Measurements from ENCODE around the gene ADGRG6.

ADGRG6 gene

GRCh38 chr6:142374965-142375733 is 73.3 kb downstream of the ADGRG6 start:
- H3K9me3 ChIP-seq (ENCODE audit: control insufficient read depth, low read length) = no peaks in the 10 kb centered on the region
- no peak overlapping the region for H4K8ac ChIP-seq (ENCODE audit: low read length)
- no peak overlapping the region for H3K9ac ChIP-seq (ENCODE audit: low read length)
- H3K79me1 ChIP-seq (replicated peaks; ENCODE audit: low read length, poor library complexity, severe bottlenecking) = no peaks in the 10 kb centered on the region
- no peak overlapping the region for H3K14ac ChIP-seq (ENCODE audit: low read length in 2 of 2)
- no peak overlapping the region for H3K4me3 ChIP-seq (ENCODE audit: insufficient read depth in 1 of 2, low read depth in 1 of 2, low read length in 2 of 2)
- no peak overlapping the region for H4K91ac ChIP-seq (ENCODE audit: low read length)
- no peak overlapping the region for H2AFZ ChIP-seq (ENCODE audit: low read depth, low read length)
- H3K27me3 ChIP-seq (ENCODE audit: control insufficient read depth in 1 of 2, insufficient read depth in 1 of 2, low read length in 2 of 2) = no peaks in the 10 kb centered on the region
- H3K4me1 ChIP-seq (ENCODE audit: control insufficient read depth, insufficient read depth, low read depth, low read length) = peaks cover 3% of the 10 kb centered on the region
- no peak overlapping the region for H3K23ac ChIP-seq (ENCODE audit: low read length in 2 of 2)
- no peak overlapping the region for H3K18ac ChIP-seq (ENCODE audit: low read depth in 1 of 2, low read length in 2 of 2)
- no peak overlapping the region for H3K4ac ChIP-seq (ENCODE audit: low read depth in 1 of 2, low read length in 2 of 2)
- H2BK120ac ChIP-seq (ENCODE audit: low read depth, low read length) = no peak overlapping the region
- no peak overlapping the region for H3K4me2 ChIP-seq (ENCODE audit: low read length, poor library complexity, severe bottlenecking)
- no CpG with 5 or more reads among the region's 4 CpGs for WGBS
- H3K36me3 ChIP-seq (ENCODE audit: control insufficient read depth in 1 of 2, insufficient read depth in 2 of 2, low read depth in 1 of 2, low read length in 2 of 2) = no peaks in the 10 kb centered on the region
- peak overlapping the region; percentile 97 for H3K27ac ChIP-seq (ENCODE audit: low read length, poor library complexity, severe bottlenecking)
- no peak overlapping the region for H2AK5ac ChIP-seq (ENCODE audit: low read length, severe bottlenecking)
- H2BK15ac ChIP-seq (ENCODE audit: low read depth, poor library complexity, severe bottlenecking) = no peak overlapping the region
- H2BK12ac ChIP-seq (ENCODE audit: low read length in 2 of 2) = peak overlapping the region in 1 of 2 experiments; percentile 66
- DNase-seq = peak; percentile 83
- H2BK5ac ChIP-seq (ENCODE audit: low read depth, low read length, poor library complexity, severe bottlenecking) = peak overlapping the region; percentile 79

GRCh38 chr6:142376115-142376514 is 74.3 kb downstream of the ADGRG6 start:
- no peak overlapping the region for H2BK12ac ChIP-seq (ENCODE audit: low read length in 2 of 2)
- H2BK15ac ChIP-seq (ENCODE audit: low read depth, poor library complexity, severe bottlenecking) = no peak overlapping the region
- H3K9ac ChIP-seq (ENCODE audit: low read length) = no peak overlapping the region
- H3K79me1 ChIP-seq (replicated peaks; ENCODE audit: low read length, poor library complexity, severe bottlenecking) = no peaks in the 10 kb centered on the region
- no peaks in the 10 kb centered on the region for H3K36me3 ChIP-seq (ENCODE audit: control insufficient read depth in 1 of 2, insufficient read depth in 2 of 2, low read depth in 1 of 2, low read length in 2 of 2)
- H3K18ac ChIP-seq (ENCODE audit: low read depth in 1 of 2, low read length in 2 of 2) = no peak overlapping the region
- H4K91ac ChIP-seq (ENCODE audit: low read length) = no peak overlapping the region
- no peak overlapping the region for H2BK5ac ChIP-seq (ENCODE audit: low read depth, low read length, poor library complexity, severe bottlenecking)
- no peak overlapping the region for H3K4me3 ChIP-seq (ENCODE audit: insufficient read depth in 1 of 2, low read depth in 1 of 2, low read length in 2 of 2)
- no peak overlapping the region for H3K23ac ChIP-seq (ENCODE audit: low read length in 2 of 2)
- no peaks in the 10 kb centered on the region for H3K9me3 ChIP-seq (ENCODE audit: control insufficient read depth, low read length)
- H2BK120ac ChIP-seq (ENCODE audit: low read depth, low read length) = no peak overlapping the region
- no peak overlapping the region for H4K8ac ChIP-seq (ENCODE audit: low read length)
- no peak overlapping the region for H3K4me2 ChIP-seq (ENCODE audit: low read length, poor library complexity, severe bottlenecking)
- no peak for DNase-seq
- no peak overlapping the region for H2AK5ac ChIP-seq (ENCODE audit: low read length, severe bottlenecking)
- no peak overlapping the region for H3K27ac ChIP-seq (ENCODE audit: low read length, poor library complexity, severe bottlenecking)
- no peaks in the 10 kb centered on the region for H3K27me3 ChIP-seq (ENCODE audit: control insufficient read depth in 1 of 2, insufficient read depth in 1 of 2, low read length in 2 of 2)
- H3K4me1 ChIP-seq (ENCODE audit: control insufficient read depth, insufficient read depth, low read depth, low read length) = peaks cover 3% of the 10 kb centered on the region
- no peak overlapping the region for H3K14ac ChIP-seq (ENCODE audit: low read length in 2 of 2)
- H3K4ac ChIP-seq (ENCODE audit: low read depth in 1 of 2, low read length in 2 of 2) = no peak overlapping the region
- WGBS = no CpG with 5 or more reads among the region's 2 CpGs
- no peak overlapping the region for H2AFZ ChIP-seq (ENCODE audit: low read depth, low read length)

- Histone ChIP-seq H3K4me3 (ENCODE audit: insufficient read depth in 1 of 2, low read depth in 1 of 2, low read length in 2 of 2) (no peak overlapping the region), H3K18ac (ENCODE audit: low read depth in 1 of 2, low read length in 2 of 2) (peak overlapping the region; percentile 37 to 89), H4K8ac (ENCODE audit: low read length) (peak overlapping the region; percentile 88), H3K27me3 (ENCODE audit: control insufficient read depth in 1 of 2, insufficient read depth in 1 of 2, low read length in 2 of 2) (no peaks in the 10 kb centered on the region), H3K4ac (ENCODE audit: low read depth in 1 of 2, low read length in 2 of 2) (peak overlapping the region; percentile 9 to 75), H2BK120ac (ENCODE audit: low read depth, low read length) (peak overlapping the region; percentile 49), H2BK15ac (ENCODE audit: low read depth, poor library complexity, severe bottlenecking) (no peak overlapping the region), H3K36me3 (ENCODE audit: control insufficient read depth in 1 of 2, insufficient read depth in 2 of 2, low read depth in 1 of 2, low read length in 2 of 2) (no peaks in the 10 kb centered on the region), H2BK12ac (ENCODE audit: low read length in 2 of 2) (peak overlapping the region in 1 of 2 experiments; percentile 6), H3K27ac (ENCODE audit: low read length, poor library complexity, severe bottlenecking) (peak overlapping the region; percentile 59), H4K91ac (ENCODE audit: low read length) (peak overlapping the region; percentile 94), H2BK5ac (ENCODE audit: low read depth, low read length, poor library complexity, severe bottlenecking) (peak overlapping the region; percentile 9), H2AFZ (ENCODE audit: low read depth, low read length) (no peak overlapping the region), H2AK5ac (ENCODE audit: low read length, severe bottlenecking) (peak overlapping the region; percentile 22), H3K4me2 (ENCODE audit: low read length, poor library complexity, severe bottlenecking) (no peak overlapping the region), H3K9me3 (ENCODE audit: control insufficient read depth, low read length) (no peaks in the 10 kb centered on the region), H3K79me1 (replicated peaks; ENCODE audit: low read length, poor library complexity, severe bottlenecking) (no peaks in the 10 kb centered on the region), H3K14ac (ENCODE audit: low read length in 2 of 2) (no peak overlapping the region), H3K9ac (ENCODE audit: low read length) (no peak overlapping the region), H3K23ac (ENCODE audit: low read length in 2 of 2) (no peak overlapping the region), H3K4me1 (ENCODE audit: control insufficient read depth, insufficient read depth, low read depth, low read length) (peaks cover 5% of the 10 kb centered on the region)
- DNase-seq = peak; percentile 70
- 37% methylated on average over 7 of the region's 7 CpGs for WGBS
These were observed 75.1 kb downstream of the ADGRG6 start for GRCh38 chr6:142376800-142377496.

- Histone ChIP-seq H3K27me3 (ENCODE audit: control insufficient read depth in 1 of 2, insufficient read depth in 1 of 2, low read length in 2 of 2) (no peaks in the 10 kb centered on the region), H2AK5ac (ENCODE audit: low read length, severe bottlenecking) (no peak overlapping the region), H3K4me2 (ENCODE audit: low read length, poor library complexity, severe bottlenecking) (no peak overlapping the region), H3K14ac (ENCODE audit: low read length in 2 of 2) (no peak overlapping the region), H3K27ac (ENCODE audit: low read length, poor library complexity, severe bottlenecking) (no peak overlapping the region), H3K4ac (ENCODE audit: low read depth in 1 of 2, low read length in 2 of 2) (peak overlapping the region in 1 of 2 experiments; percentile 9), H3K18ac (ENCODE audit: low read depth in 1 of 2, low read length in 2 of 2) (peak overlapping the region; percentile 37 to 89), H4K91ac (ENCODE audit: low read length) (no peak overlapping the region), H3K4me3 (ENCODE audit: insufficient read depth in 1 of 2, low read depth in 1 of 2, low read length in 2 of 2) (no peak overlapping the region), H2BK12ac (ENCODE audit: low read length in 2 of 2) (no peak overlapping the region), H2AFZ (ENCODE audit: low read depth, low read length) (no peak overlapping the region), H3K9me3 (ENCODE audit: control insufficient read depth, low read length) (no peaks in the 10 kb centered on the region), H4K8ac (ENCODE audit: low read length) (no peak overlapping the region), H3K36me3 (ENCODE audit: control insufficient read depth in 1 of 2, insufficient read depth in 2 of 2, low read depth in 1 of 2, low read length in 2 of 2) (no peaks in the 10 kb centered on the region), H2BK5ac (ENCODE audit: low read depth, low read length, poor library complexity, severe bottlenecking) (peak overlapping the region; percentile 9), H3K23ac (ENCODE audit: low read length in 2 of 2) (no peak overlapping the region), H2BK15ac (ENCODE audit: low read depth, poor library complexity, severe bottlenecking) (no peak overlapping the region), H3K79me1 (replicated peaks; ENCODE audit: low read length, poor library complexity, severe bottlenecking) (no peaks in the 10 kb centered on the region), H2BK120ac (ENCODE audit: low read depth, low read length) (peak overlapping the region; percentile 49), H3K9ac (ENCODE audit: low read length) (no peak overlapping the region), H3K4me1 (ENCODE audit: control insufficient read depth, insufficient read depth, low read depth, low read length) (peaks cover 5% of the 10 kb centered on the region)
- WGBS = 39% methylated on average over 3 of the region's 4 CpGs
- DNase-seq = no peak
These were observed 75.7 kb downstream of the ADGRG6 start for GRCh38 chr6:142377497-142377848.
